Measurements from ENCODE around the gene NEDD9. TPM values are rescaled to one million over a fixed set of nuclear protein-coding genes. Genes with fewer than 3 reads are reported as not detected.
A peak's percentile ranks its signal among the peaks of the same experiment; 100 is the strongest.

The NEDD9 gene
- total and polyA plus RNA-seq, 2 of the 13 experiments (the other 11 are each of a cell fraction or from before 2014, with no cell fraction given) = 27.1 to 389 TPM

GRCh38 chr6:11202513-11203305 lies 29.8 kb downstream of the NEDD9 start (continued):
- TF ChIP-seq HIC2 (CRISPR knock-in tag; IDR thresholded peaks at IDR 0.05; ENCODE audit: low read depth) (peak; percentile 36; the same call in 1 of the 2 replicates), NCOR1 (IDR thresholded peaks at IDR 0.05; ENCODE audit: borderline replicate concordance, low read length) (peak; percentile 62; the same call in 1 of the 2 replicates), ZNF318 (CRISPR knock-in tag; IDR thresholded peaks at IDR 0.05) (no peak), MAFF (IDR thresholded peaks at IDR 0.05; ENCODE audit: low read depth, low read length) (no peak), KLF11 (CRISPR knock-in tag; IDR thresholded peaks at IDR 0.05) (no peak; the same call in 1 of the 2 replicates), LBX2 (CRISPR knock-in tag; IDR thresholded peaks at IDR 0.05; ENCODE audit: borderline replicate concordance) (no peak), ZNF652 (CRISPR knock-in tag; IDR thresholded peaks at IDR 0.05; ENCODE audit: borderline replicate concordance, low read depth) (no peak), TFDP1 (CRISPR knock-in tag; IDR thresholded peaks at IDR 0.05; ENCODE audit: borderline replicate concordance) (peak; percentile 70; the same call in 1 of the 2 replicates), ZNF317 (CRISPR knock-in tag; IDR thresholded peaks at IDR 0.05) (peak; percentile 43; the same call in 1 of the 2 replicates), BRD4 (CRISPR knock-in tag; IDR thresholded peaks at IDR 0.05) (no peak), TBX2 (CRISPR knock-in tag; IDR thresholded peaks at IDR 0.05; ENCODE audit: borderline replicate concordance) (peak; percentile 91), DNMT1 (CRISPR knock-in tag; IDR thresholded peaks at IDR 0.05) (no peak), ZNF75D (CRISPR knock-in tag; IDR thresholded peaks at IDR 0.05; ENCODE audit: borderline replicate concordance) (no peak), ZNF496 (CRISPR knock-in tag; IDR thresholded peaks at IDR 0.05; ENCODE audit: insufficient replicate concordance) (no peak), MTF1 (CRISPR knock-in tag; IDR thresholded peaks at IDR 0.05) (no peak), NR2C2 (CRISPR knock-in tag; IDR thresholded peaks at IDR 0.05; ENCODE audit: borderline replicate concordance) (peak; percentile 63), TEAD3 (CRISPR knock-in tag; optimal IDR thresholded peaks at IDR 0.05; ENCODE audit: borderline replicate concordance) (peak; percentile 71), CC2D1A (CRISPR knock-in tag; IDR thresholded peaks at IDR 0.05) (0 out of 2 replicates have a peak, but pooled peaks have one; percentile 36)

Data from HepG2 (cell line).